Retinal pigment epithelial cell (primary cell): ENCODE results near the gene PSMD11.

Experiments
- DNase-seq: peaks from one replicate; pipeline ENCODE4 v3.0.0-alpha.2; 2010; ENCODE audit warnings: low read depth
- H3K4me3 ChIP-seq: 2 replicates; pipeline ENCODE4 v1.5.1; 2011; ENCODE audit warnings: mild to moderate bottlenecking, low read length, control low read depth, moderate library complexity
- TF ChIP-seq, protein P1 (sequence below): conservative IDR thresholded peaks from 2 replicates; pipeline ENCODE4 v1.5.1; 2011; ENCODE audit warnings: low read depth, low read length, control low read depth, inconsistent platforms

Gene PSMD11

DNA sequence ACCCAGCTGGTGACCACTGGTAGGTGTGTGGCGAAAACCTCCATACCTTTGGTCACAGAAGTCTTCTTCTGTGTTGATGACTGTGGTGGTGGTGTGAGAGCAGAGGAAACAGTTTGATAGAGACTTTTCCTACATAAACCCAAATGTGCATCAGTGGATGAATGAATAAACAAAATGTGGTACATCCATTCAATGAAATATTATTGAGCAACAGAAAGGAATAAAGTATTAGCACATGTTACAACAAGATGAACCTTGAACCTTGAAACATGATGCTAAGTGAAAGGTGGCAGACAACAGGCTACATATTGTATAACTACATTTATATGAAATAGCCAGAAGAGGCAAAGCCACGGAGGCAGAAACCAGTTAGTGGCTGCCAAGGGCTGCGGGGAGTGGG is 57.7 kb downstream of the PSMD11 start:
- no peak overlapping the region for H3K4me3 ChIP-seq
- TF ChIP-seq, protein P1, sequence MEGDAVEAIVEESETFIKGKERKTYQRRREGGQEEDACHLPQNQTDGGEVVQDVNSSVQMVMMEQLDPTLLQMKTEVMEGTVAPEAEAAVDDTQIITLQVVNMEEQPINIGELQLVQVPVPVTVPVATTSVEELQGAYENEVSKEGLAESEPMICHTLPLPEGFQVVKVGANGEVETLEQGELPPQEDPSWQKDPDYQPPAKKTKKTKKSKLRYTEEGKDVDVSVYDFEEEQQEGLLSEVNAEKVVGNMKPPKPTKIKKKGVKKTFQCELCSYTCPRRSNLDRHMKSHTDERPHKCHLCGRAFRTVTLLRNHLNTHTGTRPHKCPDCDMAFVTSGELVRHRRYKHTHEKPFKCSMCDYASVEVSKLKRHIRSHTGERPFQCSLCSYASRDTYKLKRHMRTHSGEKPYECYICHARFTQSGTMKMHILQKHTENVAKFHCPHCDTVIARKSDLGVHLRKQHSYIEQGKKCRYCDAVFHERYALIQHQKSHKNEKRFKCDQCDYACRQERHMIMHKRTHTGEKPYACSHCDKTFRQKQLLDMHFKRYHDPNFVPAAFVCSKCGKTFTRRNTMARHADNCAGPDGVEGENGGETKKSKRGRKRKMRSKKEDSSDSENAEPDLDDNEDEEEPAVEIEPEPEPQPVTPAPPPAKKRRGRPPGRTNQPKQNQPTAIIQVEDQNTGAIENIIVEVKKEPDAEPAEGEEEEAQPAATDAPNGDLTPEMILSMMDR: no peak
- DNase-seq: no peak

DNA sequence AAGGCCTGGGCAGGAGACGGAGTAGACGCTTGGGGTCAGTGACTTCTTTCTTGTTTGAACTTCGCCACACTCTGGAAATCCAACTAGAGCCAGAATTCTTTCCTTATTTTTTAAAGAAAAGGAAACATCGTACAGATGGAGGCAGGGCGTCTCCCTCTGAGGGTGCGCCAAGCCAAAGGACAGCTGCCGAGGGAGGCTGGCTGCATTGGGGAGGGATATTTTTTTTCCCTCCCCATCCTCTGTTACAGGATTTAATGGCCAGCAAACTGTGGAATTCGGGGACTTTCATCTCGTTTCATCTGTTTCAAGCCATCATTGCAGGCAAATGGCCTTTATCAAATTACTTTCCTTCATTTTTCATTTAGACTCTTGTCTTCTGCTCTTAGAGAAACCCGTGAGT is 58.4 kb downstream of the PSMD11 start:
- TF ChIP-seq, protein P1: no peak
- H3K4me3 ChIP-seq: no peak overlapping the region
- no peak for DNase-seq

DNA sequence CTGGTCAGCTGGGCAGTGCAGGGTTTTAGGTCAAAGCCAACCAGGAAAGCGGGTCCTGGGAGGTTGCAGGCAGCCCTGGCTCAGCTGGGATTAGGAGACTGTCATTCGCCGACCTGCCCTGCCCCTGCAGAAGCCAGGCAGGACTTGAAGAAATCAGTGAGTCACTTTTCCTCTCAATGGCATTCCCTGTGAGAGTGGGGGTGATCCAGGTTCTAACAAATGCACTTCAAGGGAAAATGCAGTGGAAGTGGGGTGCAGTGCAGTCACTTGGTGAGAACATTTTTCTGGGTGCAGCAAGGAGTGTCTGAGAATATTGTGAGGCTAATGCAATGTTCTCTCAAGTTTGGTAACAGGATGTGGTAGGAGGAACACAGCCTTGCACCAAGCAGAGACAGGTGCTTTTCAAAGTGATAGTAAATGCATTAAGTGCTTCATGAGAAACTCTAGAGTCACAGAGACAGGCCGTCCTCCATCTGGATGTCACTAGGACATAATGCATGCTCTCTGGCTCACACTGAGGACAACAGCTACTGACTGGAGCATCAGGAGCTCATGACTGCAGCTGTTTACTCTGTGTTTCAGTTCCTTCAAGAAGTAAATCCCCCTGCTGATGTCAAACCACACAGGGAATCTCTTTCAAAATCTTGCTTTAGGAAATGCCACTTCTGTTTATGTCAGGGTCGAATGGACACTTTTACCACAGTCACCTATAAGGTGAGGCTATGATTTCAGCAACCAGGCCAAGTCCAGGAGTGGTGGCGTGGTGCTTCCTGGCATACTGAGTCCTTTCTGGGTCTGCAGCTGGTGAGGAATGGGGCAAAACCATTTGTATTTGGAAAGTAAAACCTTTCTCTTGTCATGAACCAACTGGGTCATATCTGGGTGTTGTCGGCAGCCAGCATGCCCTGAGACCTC is 59.2 kb downstream of the PSMD11 start:
- TF ChIP-seq, protein P1: no peak
- DNase-seq: no peak
- H3K4me3 ChIP-seq: no peak overlapping the region

DNA sequence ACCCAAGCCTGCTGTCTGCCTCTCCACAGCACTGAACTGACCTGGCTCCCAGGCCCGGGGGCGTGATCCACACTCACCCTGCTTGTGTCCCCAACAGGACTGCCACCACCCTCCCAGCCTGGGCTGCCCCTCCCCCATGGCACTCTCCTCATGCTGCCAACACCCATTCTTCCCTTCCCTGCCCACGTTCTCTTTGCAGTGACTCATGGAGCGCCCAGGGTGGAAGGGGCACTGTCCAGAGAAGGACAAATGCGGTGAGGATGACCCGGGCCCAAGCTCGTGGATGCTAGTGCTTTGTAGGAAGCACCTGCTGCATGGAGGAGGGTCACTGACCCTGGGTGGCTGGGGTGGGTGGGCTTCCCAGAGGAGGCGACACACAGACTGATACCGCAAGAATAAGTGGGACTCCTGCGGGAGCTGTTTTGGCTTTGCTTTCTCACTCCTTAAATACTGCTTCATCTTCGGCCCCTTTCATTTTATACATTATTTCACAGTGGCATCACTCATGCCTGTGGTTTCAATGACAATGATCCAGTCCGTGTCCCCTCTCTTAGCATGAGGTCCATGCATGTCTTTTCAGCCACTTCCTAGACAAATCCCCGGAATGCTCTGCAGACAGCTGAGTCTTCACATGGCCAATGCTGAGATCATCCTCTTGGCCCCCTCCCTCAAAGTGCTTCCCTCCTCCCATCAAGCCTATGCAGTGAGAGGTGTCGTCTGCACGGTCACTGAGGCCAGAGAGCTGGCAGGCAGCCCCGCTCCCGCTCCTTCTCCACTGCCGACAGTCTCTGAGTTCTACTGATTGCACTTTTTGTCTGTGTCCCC is 60.1 kb downstream of the PSMD11 start:
- DNase-seq: no peak
- no peak overlapping the region for H3K4me3 ChIP-seq
- TF ChIP-seq, protein P1: no peak

DNA sequence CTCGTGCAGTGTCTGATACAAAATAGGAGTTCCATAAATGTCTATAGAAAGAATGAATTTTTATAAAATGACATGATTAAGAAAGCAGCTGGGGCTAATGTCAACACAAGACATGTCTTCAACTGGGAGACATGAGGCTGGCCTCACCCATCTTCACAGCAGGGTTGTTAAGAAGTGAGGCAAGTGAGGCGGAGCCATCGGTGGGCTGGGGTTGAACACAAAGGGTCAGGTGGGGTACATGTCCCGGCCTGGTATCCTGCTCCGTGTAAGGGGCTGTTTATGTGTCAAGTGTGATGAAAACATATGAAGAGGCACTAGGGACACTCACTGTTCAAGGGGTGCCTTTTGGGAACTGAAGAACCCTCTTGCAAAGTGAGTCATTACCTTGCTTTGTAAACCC is 64.6 kb downstream of the PSMD11 start:
- no peak overlapping the region for H3K4me3 ChIP-seq
- DNase-seq: no peak
- TF ChIP-seq, protein P1: no peak

DNA sequence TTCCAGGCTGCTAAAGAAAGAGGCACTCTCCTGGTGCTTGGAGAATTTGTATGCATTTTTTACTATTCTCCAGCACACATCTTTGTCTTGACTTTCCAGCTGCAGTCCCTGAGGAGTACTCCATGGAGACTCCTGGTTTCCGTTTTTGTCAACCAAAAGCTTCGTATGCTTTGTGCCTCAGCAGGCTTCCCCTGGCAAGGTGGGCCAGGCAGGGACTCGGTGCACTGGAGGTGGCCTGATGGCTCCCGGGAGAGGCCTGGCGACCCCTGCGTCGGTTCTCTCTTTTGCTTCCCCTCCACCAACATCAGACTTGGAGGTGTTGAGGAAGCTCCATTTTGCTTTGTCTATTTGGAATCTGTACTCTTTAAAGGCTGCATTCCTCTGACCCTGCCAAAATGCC is 66.2 kb downstream of the PSMD11 start:
- TF ChIP-seq, protein P1: no peak
- H3K4me3 ChIP-seq: no peak overlapping the region
- no peak for DNase-seq

DNA sequence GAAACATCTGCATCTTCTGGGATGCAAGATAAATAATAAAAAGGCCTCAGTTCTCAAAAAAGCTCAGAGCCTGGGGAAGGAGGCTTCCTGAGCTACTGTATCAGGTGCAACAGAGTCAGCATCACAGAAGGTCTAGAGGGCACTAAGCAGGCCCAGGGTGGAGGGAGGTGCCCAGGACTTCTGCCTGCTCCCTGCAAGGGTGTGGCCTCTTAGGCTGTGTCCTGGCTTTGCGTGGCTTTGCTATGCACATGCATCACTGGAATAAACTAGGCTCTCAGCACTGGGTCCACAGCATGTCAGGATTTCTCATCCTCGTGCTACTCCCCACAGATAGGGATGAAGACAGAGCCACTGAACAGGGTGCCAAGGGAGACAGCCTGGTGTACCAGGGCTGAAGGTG is 68.0 kb downstream of the PSMD11 start:
- no peak for DNase-seq
- H3K4me3 ChIP-seq: no peak overlapping the region
- TF ChIP-seq, protein P1: no peak
